Thyroid gland (tissue), 4 donors: ENCODE data around the gene SEMA4D.

Experiments
- POLR2A ChIP-seq, 2 donors: fragments of 450-650 bp; IDR thresholded peaks; one replicate each; pipeline ENCODE4 v1.6.1; 2017; ENCODE audit warnings: antibody characterized with exemption in 2 of 2, mild to moderate bottlenecking in 2 of 2, moderate library complexity in 1 of 2
- TF ChIP-seq, protein P1 (sequence below), 6 experiments: fragments of 200-600 bp in 3 of 6; fragments of 450-650 bp in 3 of 6; sonication (generic) in 3 of 6; IDR thresholded peaks; one replicate each; pipeline ENCODE4 v1.5.1; 2016 to 2019; ENCODE audit warnings: antibody characterized with exemption in 6 of 6, mild to moderate bottlenecking in 2 of 6, inconsistent platforms in 1 of 6, moderate library complexity in 1 of 6

DNA sequence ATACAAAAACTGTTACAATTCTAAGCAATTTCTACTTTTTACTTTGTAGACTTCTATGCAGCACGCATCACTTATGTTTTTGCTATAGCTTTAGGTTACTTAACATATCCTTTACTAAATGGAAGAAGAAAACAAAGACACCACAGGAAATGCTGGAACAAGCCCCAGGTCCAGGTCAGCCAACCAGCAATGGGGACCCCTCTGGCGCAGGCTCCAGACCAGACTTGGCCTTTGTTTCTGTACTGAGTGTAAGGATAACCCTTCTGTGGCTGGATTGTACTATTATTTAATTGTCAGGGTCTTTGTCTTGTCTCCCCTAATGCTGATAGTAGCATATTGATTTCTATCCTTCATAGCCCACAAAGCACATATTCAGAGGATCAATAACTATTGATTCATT lies 4.2 kb downstream of the SEMA4D start:
- TF ChIP-seq, protein P1, sequence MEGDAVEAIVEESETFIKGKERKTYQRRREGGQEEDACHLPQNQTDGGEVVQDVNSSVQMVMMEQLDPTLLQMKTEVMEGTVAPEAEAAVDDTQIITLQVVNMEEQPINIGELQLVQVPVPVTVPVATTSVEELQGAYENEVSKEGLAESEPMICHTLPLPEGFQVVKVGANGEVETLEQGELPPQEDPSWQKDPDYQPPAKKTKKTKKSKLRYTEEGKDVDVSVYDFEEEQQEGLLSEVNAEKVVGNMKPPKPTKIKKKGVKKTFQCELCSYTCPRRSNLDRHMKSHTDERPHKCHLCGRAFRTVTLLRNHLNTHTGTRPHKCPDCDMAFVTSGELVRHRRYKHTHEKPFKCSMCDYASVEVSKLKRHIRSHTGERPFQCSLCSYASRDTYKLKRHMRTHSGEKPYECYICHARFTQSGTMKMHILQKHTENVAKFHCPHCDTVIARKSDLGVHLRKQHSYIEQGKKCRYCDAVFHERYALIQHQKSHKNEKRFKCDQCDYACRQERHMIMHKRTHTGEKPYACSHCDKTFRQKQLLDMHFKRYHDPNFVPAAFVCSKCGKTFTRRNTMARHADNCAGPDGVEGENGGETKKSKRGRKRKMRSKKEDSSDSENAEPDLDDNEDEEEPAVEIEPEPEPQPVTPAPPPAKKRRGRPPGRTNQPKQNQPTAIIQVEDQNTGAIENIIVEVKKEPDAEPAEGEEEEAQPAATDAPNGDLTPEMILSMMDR (IDR thresholded peaks at IDR 0.05), result no peak
- no peak for TF ChIP-seq POLR2A (IDR thresholded peaks at IDR 0.05)
